GM18873 (cell line): ENCODE results near the gene RNASE11.
A peak's percentile ranks its signal among the peaks of the same experiment; 100 is the strongest.
"Not testable (repeated sequence)": the region's sequence is repeated elsewhere in the genome, so short reads cannot be mapped to it uniquely, and the experiment has no call there.

Experiments used
- ATAC-seq: cut with Tn5 transposase; IDR thresholded peaks from one replicate; pipeline ENCODE4 v1.9.1; 2021; ENCODE audit warnings: mild to moderate bottlenecking, moderate library complexity, moderate number of reproducible peaks; ENCODE audit not compliant: unreplicated experiment, low FRiP score

The RNASE11 gene

GRCh38 chr14:20614038-20614840, 26.4 kb upstream of the RNASE11 start:
- peak; percentile 2 for ATAC-seq

GRCh38 chr14:20613094-20614037, 25.6 kb upstream of the RNASE11 start:
- ATAC-seq: peak; percentile 58

- no peak for ATAC-seq
Observed at GRCh38 chr14:20612403-20612802, 24.6 kb upstream of the RNASE11 start.

- ATAC-seq: no peak
Observed at GRCh38 chr14:20611277-20611676, 23.5 kb upstream of the RNASE11 start.

GRCh38 chr14:20610002-20610765, 22.4 kb upstream of the RNASE11 start:
- no peak for ATAC-seq

GRCh38 chr14:20609215-20610001, 21.6 kb upstream of the RNASE11 start:
- no peak for ATAC-seq

- no peak for ATAC-seq
Observed at GRCh38 chr14:20608383-20609110, 20.7 kb upstream of the RNASE11 start.

- no peak for ATAC-seq
Observed at GRCh38 chr14:20607617-20608016, 19.8 kb upstream of the RNASE11 start.

- no peak for ATAC-seq
Observed at GRCh38 chr14:20606902-20607242, 19.1 kb upstream of the RNASE11 start.

GRCh38 chr14:20606190-20606901, 18.5 kb upstream of the RNASE11 start:
- ATAC-seq: no peak

- no peak for ATAC-seq
Observed at GRCh38 chr14:20603813-20604690, 16.3 kb upstream of the RNASE11 start.

GRCh38 chr14:20602583-20602982, 14.8 kb upstream of the RNASE11 start:
- ATAC-seq: no peak

- no peak for ATAC-seq
Observed at GRCh38 chr14:20601522-20601921, 13.7 kb upstream of the RNASE11 start.

- no peak for ATAC-seq
Observed at GRCh38 chr14:20597108-20597507, 9.3 kb upstream of the RNASE11 start.

- not testable (repeated sequence) for ATAC-seq
Observed at GRCh38 chr14:20595726-20596125, 7.9 kb upstream of the RNASE11 start.

- no peak for ATAC-seq
Observed at GRCh38 chr14:20592574-20592973, 4.8 kb upstream of the RNASE11 start.

- no peak for ATAC-seq
Observed at GRCh38 chr14:20591235-20591634, 3.4 kb upstream of the RNASE11 start, which contains the start of gene RNASE12. RNASE12 (minus strand) TSS chr14:20591376; CDS start chr14:20590723, 653 bp downstream.

- ATAC-seq: no peak
Observed at GRCh38 chr14:20583908-20584307, 3.9 kb downstream of the RNASE11 start.
